Middle frontal gyrus (tissue), 1 donor: ENCODE measurements around the gene CHCHD6.
A peak's percentile ranks its signal among the peaks of the same experiment; 100 is the strongest.

Experiments
- DNase-seq: peaks from one replicate; pipeline ENCODE4 v3.0.0-alpha.2; 2015; ENCODE audit warnings: low spot score; ENCODE audit errors: extremely low spot score

The CHCHD6 gene

GRCh38 chr3:126742057-126742456 lies 38.0 kb downstream of the CHCHD6 start:
- no peak for DNase-seq

GRCh38 chr3:126743350-126743749 lies 39.3 kb downstream of the CHCHD6 start:
- no peak for DNase-seq

GRCh38 chr3:126743781-126744180 lies 39.7 kb downstream of the CHCHD6 start:
- no peak for DNase-seq

DNA sequence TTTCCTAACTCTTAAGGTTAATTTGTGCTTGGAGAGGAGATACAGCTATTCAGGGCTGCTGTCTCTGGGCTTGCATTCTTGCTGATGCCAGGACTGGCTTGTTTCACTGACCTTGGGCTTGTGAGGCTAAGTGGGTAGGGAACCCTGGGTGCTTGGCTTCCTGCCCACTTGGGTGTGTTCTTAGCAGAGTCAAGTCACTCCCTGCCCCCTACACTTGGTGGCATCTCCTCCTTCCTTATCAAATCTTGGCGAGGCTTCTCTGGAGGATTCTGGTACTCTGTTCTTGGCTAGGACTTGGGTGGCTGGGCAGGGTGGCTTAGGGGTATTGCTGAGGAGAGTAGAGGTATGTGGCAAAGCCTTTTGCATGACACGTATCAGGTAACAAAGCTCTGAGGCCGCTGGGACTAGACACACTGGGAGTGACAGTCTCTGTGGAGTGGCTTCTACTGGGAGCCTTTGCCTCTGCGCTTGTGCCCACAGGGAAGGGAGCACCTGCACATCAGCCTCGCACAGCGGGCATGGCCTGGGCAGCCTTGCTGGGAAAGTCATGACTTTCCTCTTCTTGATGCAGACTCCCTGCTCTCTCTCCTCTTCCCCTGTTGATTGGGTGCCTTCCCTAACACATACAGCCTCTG lies 41.8 kb downstream of the CHCHD6 start:
- no peak for DNase-seq

DNA sequence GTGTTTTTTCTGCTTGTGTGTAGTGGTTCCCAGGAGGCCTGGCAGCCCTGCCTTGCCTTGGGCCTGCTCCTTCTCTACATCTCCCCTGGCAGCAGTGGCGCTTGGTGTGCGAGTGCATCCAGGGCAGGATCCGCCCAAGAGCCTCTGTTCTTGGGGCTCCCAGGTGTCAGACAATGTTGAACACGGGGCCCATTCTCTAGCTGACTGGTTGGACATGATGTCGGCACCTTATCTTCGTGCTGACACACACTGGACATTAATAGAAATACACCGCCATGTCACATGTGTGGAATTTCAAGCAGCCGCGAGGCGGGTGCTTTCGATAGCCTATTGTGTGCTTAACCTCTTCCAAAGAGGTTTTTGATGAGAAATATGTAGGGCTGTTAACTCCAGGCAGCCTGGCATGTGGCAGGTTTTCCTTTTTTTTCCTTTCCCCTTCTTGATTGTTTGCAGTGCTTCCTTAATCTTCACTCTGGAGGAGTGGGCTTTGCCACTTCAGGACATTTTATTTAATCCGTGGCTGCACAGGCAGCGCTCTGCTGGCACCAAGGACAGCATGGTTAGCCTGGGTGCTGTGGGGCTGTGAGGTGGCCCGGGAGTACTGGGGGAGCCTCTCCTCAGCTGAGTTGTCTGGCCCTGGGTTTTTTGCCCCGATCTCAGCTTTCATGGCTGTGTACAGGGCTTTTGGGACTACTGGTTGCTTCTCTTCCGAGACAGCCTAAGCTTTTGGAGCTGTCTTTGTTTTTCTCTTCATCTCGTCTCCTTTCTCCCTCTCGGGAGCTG lies 42.5 kb downstream of the CHCHD6 start:
- DNase-seq: no peak

- DNase-seq: no peak
Measured at GRCh38 chr3:126747768-126748167, 43.7 kb downstream of the CHCHD6 start.

DNA sequence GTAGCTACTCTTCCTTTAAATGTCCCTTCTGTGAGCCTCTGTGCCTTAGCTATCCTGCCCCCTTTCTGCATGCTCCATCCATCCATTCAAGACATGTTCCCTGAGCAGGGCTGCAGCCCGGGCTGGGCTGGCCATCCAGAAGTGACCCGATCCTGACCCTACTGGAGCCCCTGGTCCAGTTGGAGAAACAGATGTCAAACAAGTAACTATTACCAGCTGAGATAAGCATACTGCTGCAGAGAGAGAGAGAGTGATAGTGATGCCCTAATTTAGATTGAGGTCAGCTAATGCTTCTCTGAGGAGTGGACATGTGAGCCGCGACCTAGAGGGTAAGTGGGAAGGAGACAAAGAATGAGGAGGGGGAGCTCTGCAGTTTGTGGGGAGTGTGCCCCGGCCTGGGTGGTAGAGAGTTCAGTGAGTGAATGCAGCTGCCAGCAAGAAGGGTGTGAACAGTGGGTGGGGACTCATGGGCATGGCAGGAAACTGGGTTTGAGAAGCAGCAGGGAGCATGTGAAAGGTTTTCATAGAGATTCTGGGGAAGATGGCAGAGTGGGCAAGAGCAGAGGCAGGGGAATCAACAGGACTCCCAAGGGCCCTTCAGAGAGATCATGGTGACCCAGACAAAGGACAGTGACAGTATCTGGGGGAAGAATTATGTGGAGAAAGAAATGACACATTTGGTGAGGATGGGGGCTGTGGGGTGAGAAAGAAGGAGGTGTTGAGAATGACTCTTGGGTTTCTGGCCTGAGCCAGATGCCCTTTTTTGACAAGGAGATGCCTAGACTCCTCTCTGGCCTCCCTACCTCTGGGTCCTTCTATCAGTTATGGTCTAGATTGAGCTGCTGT lies 44.9 kb downstream of the CHCHD6 start:
- no peak for DNase-seq

GRCh38 chr3:126749547-126749875 lies 45.5 kb downstream of the CHCHD6 start:
- no peak for DNase-seq

DNA sequence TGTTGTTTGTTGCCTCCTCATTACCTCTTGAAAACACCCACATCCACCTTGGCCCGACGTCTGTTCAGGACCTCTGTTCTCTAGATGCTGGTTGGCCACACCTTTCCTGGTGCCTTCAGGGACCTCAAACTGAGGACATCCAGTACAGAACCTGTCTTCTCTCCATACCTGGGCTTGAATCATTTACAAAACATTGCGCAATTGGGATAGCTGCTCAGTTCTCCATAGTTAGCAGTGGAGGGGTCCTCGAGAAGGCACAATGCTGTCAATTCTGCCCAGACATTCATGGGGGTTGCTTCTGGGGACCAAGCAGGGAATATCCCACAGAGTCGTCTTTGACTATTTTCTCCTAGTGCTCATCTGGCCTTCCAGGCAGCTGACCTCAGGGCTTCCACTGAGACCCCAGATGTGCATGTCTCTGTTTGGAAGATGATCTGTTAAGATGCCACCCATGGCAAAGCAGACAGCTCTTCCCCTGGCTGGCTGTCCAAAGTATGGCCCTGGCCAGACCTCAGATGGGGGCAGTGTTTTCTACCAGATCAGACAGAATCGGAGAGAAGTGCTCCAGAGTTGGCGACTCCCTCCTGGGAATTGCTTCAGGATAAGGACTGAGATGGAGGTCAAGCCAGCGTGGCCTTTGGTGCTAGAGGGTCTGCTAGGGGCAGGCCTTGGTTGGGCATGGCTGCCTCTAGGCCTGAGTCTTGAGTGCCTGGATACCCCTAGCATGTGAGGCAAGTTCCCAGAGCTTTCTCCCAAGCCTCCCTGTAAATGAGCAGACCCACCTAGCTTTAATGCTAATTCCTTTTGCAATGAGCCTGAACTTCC lies 46.1 kb downstream of the CHCHD6 start:
- no peak for DNase-seq

DNA sequence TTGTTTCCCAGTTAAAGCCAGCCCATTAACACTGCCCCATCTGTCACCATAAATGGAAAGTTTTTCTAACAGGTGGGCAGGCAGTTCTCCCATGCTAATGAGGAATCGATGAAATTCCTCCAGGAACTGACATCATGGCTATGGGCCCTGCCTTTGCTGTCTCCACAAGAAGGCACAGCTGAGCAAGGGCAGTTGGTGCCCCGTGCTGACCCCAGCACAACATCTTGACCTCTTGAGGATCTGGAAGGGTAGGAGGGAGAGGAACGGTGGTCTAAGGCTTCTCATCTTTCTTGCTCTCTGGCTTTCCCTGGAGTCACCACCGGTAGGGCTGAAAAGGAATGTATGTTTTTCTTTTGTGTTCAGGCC lies 46.7 kb downstream of the CHCHD6 start:
- DNase-seq: no peak

DNA sequence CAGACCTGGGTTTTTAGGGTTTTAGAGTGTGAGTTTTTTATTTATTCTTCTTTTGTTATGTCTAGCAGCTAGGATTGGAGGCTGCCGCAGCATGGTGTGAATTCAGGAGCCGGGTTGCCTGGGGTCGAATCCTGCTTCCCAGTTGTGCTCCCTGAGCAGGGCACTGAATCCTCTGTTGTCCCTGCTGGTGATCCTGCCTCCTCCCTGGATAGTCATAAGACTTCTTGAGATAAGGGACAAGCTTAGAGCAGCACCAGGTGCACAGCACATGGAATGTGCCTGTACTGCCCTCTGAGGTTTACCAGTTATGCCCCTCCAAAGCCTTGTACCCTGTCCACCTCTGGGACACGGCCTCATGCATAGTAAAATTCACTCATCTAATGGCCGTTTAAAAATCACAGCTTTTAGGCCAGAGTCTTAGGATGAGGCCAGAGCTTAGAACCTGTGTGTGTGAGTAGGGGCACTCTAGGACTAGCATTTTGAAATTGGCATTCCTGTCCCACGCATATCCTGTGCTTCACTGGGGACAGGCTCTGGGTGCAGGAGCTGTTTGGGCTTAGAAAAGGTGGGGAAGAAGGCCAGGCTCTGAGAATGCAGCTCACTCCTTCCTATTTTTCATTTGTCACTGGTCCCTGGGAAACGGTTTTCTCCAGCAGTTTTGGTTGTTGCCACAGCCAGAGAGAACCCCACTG lies 47.7 kb downstream of the CHCHD6 start:
- no peak for DNase-seq

DNA sequence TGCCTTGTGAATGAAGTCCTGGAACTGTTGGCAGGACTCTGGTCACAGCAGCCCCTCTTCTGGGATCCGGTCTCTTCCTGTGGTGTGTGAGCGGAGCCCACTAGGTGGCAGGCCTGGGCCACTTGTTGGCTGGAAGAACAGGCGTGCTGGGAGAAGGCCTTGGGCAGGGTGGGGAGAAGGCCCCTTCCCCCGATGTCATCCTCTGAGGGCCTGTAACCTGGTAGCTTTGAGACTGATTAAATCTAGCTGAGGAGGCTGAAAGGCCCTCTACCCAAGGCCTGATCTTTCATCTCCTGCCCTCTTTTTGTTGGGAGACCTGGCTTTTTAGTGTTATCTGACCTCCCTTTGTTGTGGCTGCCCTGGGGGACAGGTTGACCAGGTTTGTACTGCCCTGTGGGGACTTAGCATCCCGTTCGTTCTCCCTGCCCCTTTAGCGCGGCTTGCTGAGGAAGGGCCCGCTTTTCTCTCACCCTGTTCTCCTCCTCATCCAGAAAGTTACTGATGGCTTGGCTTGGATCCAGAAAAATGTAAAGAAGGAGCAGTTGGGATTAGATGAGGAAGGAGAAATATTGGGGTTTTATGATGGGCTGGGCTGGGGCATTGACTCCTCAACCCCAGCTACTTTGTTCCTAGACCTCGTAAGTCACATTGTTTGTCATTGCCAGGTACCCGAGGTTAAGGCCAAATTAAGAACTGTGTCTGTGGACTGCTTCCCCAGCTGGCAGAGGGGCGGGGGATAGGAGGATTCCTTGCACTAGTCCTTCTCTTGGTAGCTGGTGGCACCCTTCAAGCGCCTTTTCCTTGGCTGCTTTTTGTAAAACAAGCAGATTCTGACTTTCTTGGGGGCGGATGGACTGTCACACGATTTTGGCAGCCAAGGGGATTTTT lies 48.5 kb downstream of the CHCHD6 start:
- DNase-seq: peak; percentile 33

DNA sequence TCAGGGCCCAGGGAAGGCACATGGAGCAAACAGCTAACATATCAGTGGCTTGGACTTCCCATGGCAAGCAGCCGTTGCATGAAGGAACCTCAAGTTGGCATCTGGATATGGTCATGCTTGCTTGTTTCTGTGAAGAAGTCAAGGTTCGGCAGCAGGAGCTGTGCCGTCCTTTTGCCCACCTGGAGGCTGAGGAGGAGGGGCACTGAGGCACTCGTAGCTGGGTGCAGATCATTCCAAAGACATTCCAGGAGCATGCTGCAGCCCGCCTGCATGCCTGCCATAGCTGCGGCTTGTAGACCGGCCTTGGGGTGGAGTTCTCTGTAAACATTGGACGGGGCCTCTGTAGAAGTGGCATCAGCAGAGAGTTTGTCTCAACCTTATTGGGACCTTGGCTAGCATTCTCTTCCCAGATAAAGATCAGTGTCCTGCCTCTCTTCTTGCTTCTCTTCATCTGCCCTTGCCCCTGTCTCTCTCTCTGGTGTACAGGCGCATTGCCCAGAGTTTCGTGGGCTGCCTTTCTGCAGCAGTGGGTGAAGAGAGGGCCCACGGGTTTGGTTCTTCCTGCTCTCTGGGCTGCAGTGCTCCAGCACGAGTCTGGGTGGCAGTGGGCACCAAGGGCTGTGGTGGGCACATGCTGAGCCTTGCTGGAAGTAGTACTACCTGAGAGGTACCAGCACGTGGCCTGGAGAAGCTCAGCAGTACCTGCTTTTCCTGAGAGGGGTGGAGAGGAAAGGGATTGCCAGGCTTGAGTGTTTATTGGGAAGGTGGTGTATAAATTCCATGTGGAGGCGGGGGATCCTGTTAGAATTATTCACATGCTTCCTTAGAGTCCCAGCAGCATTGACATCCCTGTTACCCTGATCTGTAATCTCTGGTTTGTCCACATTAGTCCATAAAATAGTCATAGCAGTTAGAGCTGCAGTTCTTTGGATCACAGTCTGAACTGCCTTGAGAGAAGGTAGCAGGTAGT lies 49.4 kb downstream of the CHCHD6 start:
- no peak for DNase-seq

- no peak for DNase-seq
Measured at GRCh38 chr3:126755866-126756265, 51.8 kb downstream of the CHCHD6 start.

DNA sequence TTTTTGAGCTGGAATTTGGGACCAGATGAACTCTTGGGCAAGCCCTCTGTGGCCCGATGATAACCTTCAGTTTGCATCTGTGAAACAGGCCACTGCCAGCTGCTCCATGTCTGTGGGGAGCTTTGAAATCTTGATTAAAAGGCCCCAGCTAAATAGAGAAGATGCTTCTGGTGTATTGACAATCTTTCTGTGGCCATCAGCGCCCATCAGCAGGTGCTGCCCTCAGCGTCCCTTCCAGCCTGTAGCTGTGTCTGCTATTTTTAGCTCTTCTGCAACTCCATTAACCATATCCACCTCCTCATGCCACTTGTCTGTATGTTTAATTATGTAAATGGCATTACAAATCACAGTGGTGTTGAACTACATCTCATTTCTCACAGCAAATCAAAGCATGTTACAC lies 54.0 kb downstream of the CHCHD6 start:
- DNase-seq: no peak

GRCh38 chr3:126758882-126759281 lies 54.8 kb downstream of the CHCHD6 start:
- no peak for DNase-seq

GRCh38 chr3:126760541-126760940 lies 56.5 kb downstream of the CHCHD6 start:
- DNase-seq: no peak

DNA sequence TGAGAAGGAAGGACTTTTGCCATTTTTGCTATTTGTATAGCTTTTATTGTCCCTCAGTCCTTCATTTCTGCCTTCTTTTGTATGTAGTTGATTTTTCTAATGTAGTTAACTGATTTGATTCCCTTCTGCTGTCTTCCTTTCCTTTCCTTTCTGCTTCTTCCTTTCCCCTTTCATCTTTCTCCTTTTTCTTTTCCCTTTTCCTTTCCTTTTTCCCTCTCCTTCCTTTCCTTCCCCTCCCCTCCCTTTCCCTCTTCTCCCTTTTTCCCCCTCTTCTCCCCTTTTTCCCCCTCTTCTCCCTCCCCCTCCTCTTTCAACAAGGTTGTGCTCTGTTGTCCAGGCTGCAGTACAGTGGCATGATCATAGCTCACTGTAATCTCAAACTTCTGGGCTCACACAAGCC lies 59.0 kb downstream of the CHCHD6 start:
- no peak for DNase-seq
